ENCODE results near the gene PAGR1.

DNA sequence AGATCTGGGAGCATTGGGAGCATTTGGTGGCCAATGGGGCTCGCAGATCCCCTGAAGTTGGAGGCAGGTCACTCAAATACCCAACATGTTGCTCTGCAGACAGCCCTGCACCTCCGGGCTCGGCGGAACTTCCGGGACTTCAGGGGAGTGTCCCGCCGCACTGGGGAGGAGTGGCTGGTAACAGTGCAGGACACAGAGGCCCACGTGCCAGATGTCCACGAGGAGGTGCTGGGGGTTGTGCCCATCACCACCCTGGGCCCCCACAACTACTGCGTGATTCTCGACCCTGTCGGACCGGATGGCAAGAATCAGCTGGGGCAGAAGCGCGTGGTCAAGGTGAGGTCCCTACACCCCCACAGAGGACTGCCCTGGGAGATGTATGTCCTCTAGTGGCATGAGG lies 20.7 kb downstream of the PAGR1 start:
- TF ChIP-seq EZH2 (IDR thresholded peaks at IDR 0.05; ENCODE audit: insufficient read depth, poor library complexity, severe bottlenecking): no peak
- no peak for TF ChIP-seq EZH2phosphoT487 (IDR thresholded peaks at IDR 0.05; ENCODE audit: insufficient read depth, low read depth)
